ENCODE results near the gene JPH3.

GRCh38 chr16:87559945-87560344, 42.4 kb upstream of the JPH3 start:
- TF ChIP-seq GATA2 (IDR thresholded peaks at IDR 0.05; ENCODE audit: low read depth, low read length): no peak
- TF ChIP-seq GATA3 (IDR thresholded peaks at IDR 0.05; ENCODE audit: low read depth, low read length): no peak

All from SH-SY5Y (cell line).